ENCODE data around the gene KATNB1. TPM values are rescaled to one million over a fixed set of nuclear protein-coding genes. Genes with fewer than 3 reads are reported as not detected.
"Not testable (repeated sequence)": the region's sequence is repeated elsewhere in the genome, so short reads cannot be mapped to it uniquely, and the experiment has no call there.

The KATNB1 gene
- total RNA-seq, 2 donors from 2014 or later, result 9.0 to 16.2 TPM

GRCh38 chr16:57773019-57773418 is 37.4 kb downstream of the KATNB1 start:
- DNase-seq (ENCODE audit: low spot score), result no peak
- peaks cover 33% of the 10 kb centered on the region for H3K36me3 ChIP-seq
- no peak for TF ChIP-seq CTCF (IDR thresholded peaks at IDR 0.05)
- H3K27me3 ChIP-seq (replicated peaks; ENCODE audit: insufficient read depth), result no peaks in the 10 kb centered on the region
- ATAC-seq (ENCODE audit: insufficient number of reproducible peaks, low FRiP score, low read depth), result no peak
- H3K4me1 ChIP-seq (ENCODE audit: control insufficient read depth in 1 of 2, low read depth in 2 of 2), result no peaks in the 10 kb centered on the region
- H3K4me3 ChIP-seq, result no peak overlapping the region
- no peak overlapping the region for H3K27ac ChIP-seq
- H3K9me3 ChIP-seq, result no peaks in the 10 kb centered on the region

GRCh38 chr16:57773655-57774295 is 38.2 kb downstream of the KATNB1 start:
- no peak overlapping the region for H3K4me3 ChIP-seq
- peaks cover 31% of the 10 kb centered on the region for H3K36me3 ChIP-seq
- no peak overlapping the region for H3K27ac ChIP-seq
- H3K27me3 ChIP-seq (replicated peaks; ENCODE audit: insufficient read depth), result no peaks in the 10 kb centered on the region
- DNase-seq (ENCODE audit: low spot score) (no peak), ATAC-seq (ENCODE audit: insufficient number of reproducible peaks, low FRiP score, low read depth) (no peak)
- no peak for TF ChIP-seq CTCF (IDR thresholded peaks at IDR 0.05)
- no peaks in the 10 kb centered on the region for H3K4me1 ChIP-seq (ENCODE audit: control insufficient read depth in 1 of 2, low read depth in 2 of 2)
- H3K9me3 ChIP-seq, result no peaks in the 10 kb centered on the region

GRCh38 chr16:57774705-57775285 is 39.2 kb downstream of the KATNB1 start:
- Histone ChIP-seq H3K4me1 (ENCODE audit: control insufficient read depth in 1 of 2, low read depth in 2 of 2) (no peaks in the 10 kb centered on the region), H3K9me3 (no peaks in the 10 kb centered on the region), H3K4me3 (no peak overlapping the region), H3K27me3 (replicated peaks; ENCODE audit: insufficient read depth) (no peaks in the 10 kb centered on the region), H3K27ac (no peak overlapping the region), H3K36me3 (peaks cover 25% of the 10 kb centered on the region)
- no peak for DNase-seq (ENCODE audit: low spot score)
- no peak for ATAC-seq (ENCODE audit: insufficient number of reproducible peaks, low FRiP score, low read depth)
- TF ChIP-seq CTCF (IDR thresholded peaks at IDR 0.05), result no peak

- H3K4me1 ChIP-seq (ENCODE audit: control insufficient read depth in 1 of 2, low read depth in 2 of 2), result no peaks in the 10 kb centered on the region
- H3K27ac ChIP-seq, result no peak overlapping the region
- no peak for TF ChIP-seq CTCF (IDR thresholded peaks at IDR 0.05)
- ATAC-seq (ENCODE audit: insufficient number of reproducible peaks, low FRiP score, low read depth) (no peak), DNase-seq (ENCODE audit: low spot score) (no peak)
- no peak overlapping the region for H3K4me3 ChIP-seq
- no peaks in the 10 kb centered on the region for H3K9me3 ChIP-seq
- H3K36me3 ChIP-seq, result peaks cover 14% of the 10 kb centered on the region
- no peaks in the 10 kb centered on the region for H3K27me3 ChIP-seq (replicated peaks; ENCODE audit: insufficient read depth)
Measured at GRCh38 chr16:57775661-57776469, 40.3 kb downstream of the KATNB1 start.

- DNase-seq (ENCODE audit: low spot score) (no peak), ATAC-seq (ENCODE audit: insufficient number of reproducible peaks, low FRiP score, low read depth) (no peak)
- no peak for TF ChIP-seq CTCF (IDR thresholded peaks at IDR 0.05)
- H3K27ac ChIP-seq, result no peak overlapping the region
- no peaks in the 10 kb centered on the region for H3K4me1 ChIP-seq (ENCODE audit: control insufficient read depth in 1 of 2, low read depth in 2 of 2)
- H3K9me3 ChIP-seq, result no peaks in the 10 kb centered on the region
- H3K4me3 ChIP-seq, result no peak overlapping the region
- no peaks in the 10 kb centered on the region for H3K27me3 ChIP-seq (replicated peaks; ENCODE audit: insufficient read depth)
- peaks cover 7% of the 10 kb centered on the region for H3K36me3 ChIP-seq
Measured at GRCh38 chr16:57778658-57779057, 43.1 kb downstream of the KATNB1 start.

GRCh38 chr16:57779836-57780235 is 44.3 kb downstream of the KATNB1 start:
- not testable (repeated sequence) for H3K27me3 ChIP-seq (replicated peaks; ENCODE audit: insufficient read depth); H3K36me3 ChIP-seq; H3K27ac ChIP-seq; H3K9me3 ChIP-seq; DNase-seq (ENCODE audit: low spot score); H3K4me1 ChIP-seq (ENCODE audit: control insufficient read depth in 1 of 2, low read depth in 2 of 2); ATAC-seq (ENCODE audit: insufficient number of reproducible peaks, low FRiP score, low read depth); H3K4me3 ChIP-seq
